Hematopoietic multipotent progenitor cell treated with erythropoietin and hydrocortisone succinate and interleukin-3 and kit ligand, for 6 days (in vitro differentiated cells): ENCODE data around the gene CNNM3.

ENCODE experiments used
- DNase-seq: peaks from one replicate; pipeline ENCODE4 v3.0.0-alpha.2; 2015

Gene CNNM3

DNA sequence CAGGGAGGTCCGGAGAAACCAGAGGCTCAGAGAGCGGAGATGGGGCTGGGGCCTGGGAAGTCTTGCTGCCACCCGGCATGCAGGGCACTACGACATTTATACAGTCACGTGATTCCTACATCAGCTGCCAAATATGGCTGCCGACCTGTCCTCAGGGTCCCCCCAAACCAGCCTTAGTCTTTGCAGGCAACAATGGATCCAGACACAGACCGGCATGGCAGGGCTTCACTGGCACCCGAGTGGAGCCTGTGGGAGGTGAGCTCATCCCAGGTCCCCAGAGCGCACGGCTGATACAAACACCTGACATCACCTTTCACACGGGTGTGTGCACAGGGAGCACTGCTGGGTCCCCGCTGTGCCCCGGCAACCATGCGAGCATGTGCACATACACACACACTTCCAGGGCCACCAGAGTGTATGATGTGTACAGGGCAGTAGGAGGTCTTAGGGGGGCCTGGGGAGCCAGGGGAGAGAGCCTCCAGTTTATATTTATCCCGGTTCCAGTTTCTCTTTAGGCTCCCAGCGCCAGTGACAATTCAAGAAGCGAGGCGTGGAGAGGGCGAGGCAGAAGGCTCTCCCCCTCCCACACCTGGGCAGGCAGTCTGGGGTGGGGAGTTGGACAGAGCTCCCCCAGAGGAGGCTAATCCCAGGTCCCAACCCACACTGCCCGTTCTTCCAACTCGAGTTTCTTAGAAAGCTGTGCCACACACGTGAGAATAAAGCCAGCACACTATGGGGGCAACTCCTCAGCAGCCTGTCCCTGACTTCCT is 51.1 kb downstream of the CNNM3 start:
- DNase-seq, result peak; percentile 36

DNA sequence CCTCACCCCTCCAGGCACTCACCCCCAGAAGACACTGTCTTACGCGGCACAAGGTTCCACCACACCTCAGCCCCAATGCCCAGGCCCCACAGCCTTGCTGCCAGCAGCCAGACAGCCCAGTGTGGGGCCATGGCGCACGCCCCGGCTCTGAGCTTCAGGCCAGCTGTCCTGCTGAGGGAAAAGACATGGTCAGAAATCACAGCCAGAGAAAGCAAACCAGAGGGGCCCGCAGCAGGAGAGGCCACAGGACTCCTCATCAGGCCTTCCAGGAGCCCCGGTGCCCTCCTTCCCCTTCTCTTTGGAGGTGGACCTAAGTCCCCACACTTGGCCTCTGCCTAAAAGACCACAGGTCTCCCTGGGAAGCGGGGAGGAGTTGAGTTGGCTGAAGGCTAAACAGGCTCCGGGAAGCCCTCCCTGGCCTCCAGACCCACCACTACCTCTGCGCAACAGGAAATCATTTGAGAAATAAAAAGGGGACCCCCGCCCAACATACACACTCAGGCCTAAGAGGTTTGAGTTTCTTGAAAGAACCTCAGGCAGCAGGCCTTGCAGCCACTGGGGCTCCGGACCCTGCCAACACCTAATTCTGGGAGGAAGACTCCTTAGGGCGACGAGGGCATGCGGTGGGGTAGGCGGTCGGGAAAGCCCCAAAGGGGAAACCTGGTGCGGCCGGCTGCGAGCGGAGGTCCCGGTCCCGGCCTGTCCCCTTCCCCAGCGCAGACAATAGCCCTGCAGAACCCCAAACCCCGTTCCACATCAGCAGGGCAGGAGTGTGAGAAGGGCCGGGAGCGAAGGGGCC is 51.9 kb downstream of the CNNM3 start:
- no peak for DNase-seq

DNA sequence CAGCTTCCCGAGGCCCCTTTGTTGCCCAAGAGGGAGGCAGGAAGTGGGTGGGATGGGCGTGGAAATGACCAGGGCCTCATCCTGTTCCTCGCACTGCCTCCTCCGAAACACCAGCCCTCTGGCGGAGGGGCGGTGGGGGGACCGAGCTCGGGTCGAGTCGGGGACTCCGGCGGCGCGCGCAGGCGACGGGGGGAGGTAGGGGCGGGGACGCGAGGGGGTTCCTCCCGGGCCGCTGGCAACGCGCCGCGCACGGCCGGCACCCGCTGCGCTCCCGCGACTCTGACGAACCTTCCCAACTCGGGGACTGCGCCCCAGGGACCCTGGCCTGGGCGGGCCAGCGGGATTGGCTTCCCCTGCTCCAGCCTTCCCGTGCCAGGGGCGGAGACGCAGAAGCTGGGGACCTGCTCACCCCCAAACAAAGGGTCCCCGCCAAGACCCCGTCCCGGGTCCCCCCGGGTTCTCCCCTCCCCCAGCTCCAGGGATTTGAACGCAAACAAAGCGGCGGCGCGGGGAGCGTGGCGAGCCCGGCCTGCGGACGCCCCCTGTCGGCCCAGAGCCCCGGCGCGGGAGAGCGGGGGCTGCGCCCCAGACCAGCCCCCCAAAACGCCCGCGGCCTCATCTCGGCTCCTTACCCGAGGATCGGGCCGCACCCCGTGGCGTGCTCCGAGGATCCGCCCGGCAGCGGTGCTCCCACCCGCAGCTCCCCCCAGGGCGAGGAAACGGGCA is 52.6 kb downstream of the CNNM3 start:
- DNase-seq, result peak; percentile 85

GRCh38 chr2:96869281-96869821 is 53.3 kb downstream of the CNNM3 start:
- no peak for DNase-seq

DNA sequence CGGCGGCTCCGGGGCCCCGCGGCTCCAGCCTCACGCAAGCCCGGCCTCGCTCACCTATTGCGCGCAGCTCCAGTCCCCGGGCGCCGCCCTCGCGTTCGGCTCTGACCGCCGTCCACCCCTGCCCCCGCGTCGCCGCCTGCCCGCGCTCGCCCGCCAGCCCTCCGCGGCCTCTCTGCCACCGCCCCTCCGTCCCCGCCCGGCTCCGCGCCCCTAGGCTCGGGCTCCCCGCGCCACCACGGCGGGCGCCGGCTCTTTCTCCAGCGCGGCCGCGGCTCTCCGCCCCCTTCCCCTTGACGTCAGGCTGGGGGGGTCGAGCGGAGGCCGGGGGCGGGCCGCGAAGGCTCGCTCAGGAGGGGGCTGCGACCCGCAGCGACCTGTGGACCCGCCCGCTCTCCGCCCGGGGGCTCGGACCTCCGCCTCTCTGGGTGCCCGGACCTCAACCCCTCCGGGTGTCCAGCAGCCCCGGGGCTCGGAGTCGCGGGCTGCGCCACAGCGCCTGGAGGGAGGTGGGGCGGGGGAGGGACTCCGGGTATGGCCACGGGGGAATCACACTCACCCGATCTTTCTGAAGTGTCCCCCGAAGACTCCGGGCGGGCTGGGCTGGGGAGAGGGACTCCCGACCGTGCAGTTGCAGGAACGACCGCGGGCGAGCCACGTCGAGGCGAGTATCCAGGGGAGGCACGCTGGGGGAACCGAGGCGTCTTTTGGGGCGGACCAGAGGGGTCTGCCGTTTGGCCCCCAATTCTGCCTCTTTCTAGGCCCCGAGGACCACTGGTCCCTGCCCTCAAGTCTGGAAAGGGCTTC is 54.0 kb downstream of the CNNM3 start, which contains the start of gene SEMA4C:
Gene SEMA4C, minus strand, starts transcription at position 259 of the 804 bp plus-strand sequence. CDS start 2,194 bp downstream, outside the sequence.
- peak; percentile 60 for DNase-seq

GRCh38 chr2:96870626-96871255 is 54.7 kb downstream of the CNNM3 start:
- peak; percentile 83 for DNase-seq

- DNase-seq, result no peak
Observed at GRCh38 chr2:96872591-96873349, 56.7 kb downstream of the CNNM3 start.

GRCh38 chr2:96873651-96874096 is 57.6 kb downstream of the CNNM3 start:
- no peak for DNase-seq

GRCh38 chr2:96874198-96874831 is 58.2 kb downstream of the CNNM3 start:
- no peak for DNase-seq

GRCh38 chr2:96875498-96876268 is 59.6 kb downstream of the CNNM3 start:
- no peak for DNase-seq

- no peak for DNase-seq
Observed at GRCh38 chr2:96876269-96877041, 60.4 kb downstream of the CNNM3 start.

GRCh38 chr2:96877042-96877451 is 61.0 kb downstream of the CNNM3 start:
- no peak for DNase-seq

GRCh38 chr2:96877631-96878092 is 61.6 kb downstream of the CNNM3 start:
- DNase-seq, result peak; percentile 78

DNA sequence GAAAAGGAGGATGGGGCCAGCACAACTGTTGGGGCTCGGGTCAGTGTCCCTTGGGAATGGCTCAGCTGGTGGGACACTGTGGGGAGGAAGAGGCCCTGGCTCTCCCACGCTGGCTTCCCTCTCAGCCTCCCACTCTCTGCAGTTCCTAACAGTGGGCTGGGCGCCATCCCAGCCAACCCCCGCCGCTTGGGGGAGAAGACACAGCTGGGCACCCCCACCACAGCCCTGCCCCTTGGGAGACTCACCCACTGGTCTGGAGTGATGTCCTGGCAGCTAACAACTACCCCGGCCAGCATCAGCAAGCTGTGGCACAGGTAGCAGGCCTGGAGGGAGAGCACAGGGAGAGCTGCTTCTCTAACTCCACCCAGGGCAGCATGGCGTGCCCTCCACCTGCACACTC is 62.1 kb downstream of the CNNM3 start:
- DNase-seq, result no peak

GRCh38 chr2:96878796-96879544 is 62.9 kb downstream of the CNNM3 start:
- DNase-seq, result no peak

- no peak for DNase-seq
Observed at GRCh38 chr2:96879545-96880040, 63.5 kb downstream of the CNNM3 start.

DNA sequence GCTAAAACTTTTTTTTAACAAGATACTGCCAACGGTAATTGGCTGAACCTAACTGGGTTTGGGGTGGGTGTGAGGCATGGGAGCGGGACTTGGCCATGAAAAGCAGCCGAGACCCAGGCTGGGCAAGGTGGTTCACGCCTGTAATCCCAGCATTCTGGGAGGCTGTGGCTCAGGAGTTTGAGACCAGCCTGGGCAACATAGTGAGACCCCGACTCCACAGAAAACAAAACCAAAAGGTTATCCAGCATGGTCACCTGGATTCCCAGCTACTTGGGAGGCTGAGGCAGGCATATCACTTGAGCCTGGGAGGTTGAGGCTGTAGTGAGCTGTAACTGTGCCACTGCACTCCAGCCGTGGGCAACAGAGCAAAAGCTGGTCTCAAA is 64.8 kb downstream of the CNNM3 start:
- no peak for DNase-seq
